ENCODE results near the gene ITPKB. TPM values are rescaled to one million over a fixed set of nuclear protein-coding genes. Genes with fewer than 3 reads are reported as not detected.

The ITPKB gene
- total and polyA plus RNA-seq, 2 of the 13 experiments (the other 11 are each of a cell fraction or from before 2014, with no cell fraction given): not detected

- BruUV-seq (replicated peaks): no TSS peak
- no peak overlapping the region for H3K4me2 ChIP-seq (ENCODE audit: low read depth, low read length)
- ATAC-seq: no peak
- no peak overlapping the region for H3K27ac ChIP-seq (ENCODE audit: extremely low read length, insufficient read depth, low read length)
- intact Hi-C loops (cut with micrococcal nuclease; ENCODE audit: unreplicated experiment) (no loop called here), in situ Hi-C loops (cut with HindIII; ENCODE audit: extremely low pct_ligation_motif_present, low pct_unique_long_range_greater_than_20kb) (no loop called here)
- CTCF ChIA-PET (ENCODE audit: low intra/inter-chr PET ratio, low total read pairs): no interaction called here
- no peaks in the 10 kb centered on the region for H3K36me3 ChIP-seq (replicated peaks in 1 of 2; ENCODE audit: control insufficient read depth in 1 of 2, insufficient read depth in 2 of 2, low read length in 2 of 2)
- H3K9ac ChIP-seq (ENCODE audit: insufficient read depth, low read depth, low read length): no peak overlapping the region
- POLR2A ChIA-PET: no interaction called here
- no peak for DNase-seq (ENCODE audit: low spot score)
- peaks cover 2 to 30% of the 10 kb centered on the region in 2 experiments; a peak in 4 of 5 replicates for H3K27me3 ChIP-seq (ENCODE audit: control insufficient read depth in 1 of 2, insufficient read depth in 2 of 2, low read length in 2 of 2)
- no peak overlapping the region for H3K4me3 ChIP-seq (replicated peaks in 1 of 3; ENCODE audit: insufficient read depth in 1 of 3, low read depth in 2 of 3, low read length in 3 of 3)
- H3K79me2 ChIP-seq (ENCODE audit: insufficient read depth, low read length): no peaks in the 10 kb centered on the region
- H3K4me1 ChIP-seq (ENCODE audit: insufficient read depth, low read length): no peaks in the 10 kb centered on the region
- H2AFZ ChIP-seq (ENCODE audit: low read length): no peak overlapping the region
- no peaks in the 10 kb centered on the region for H4K20me1 ChIP-seq (ENCODE audit: insufficient read depth, low read length)
- WGBS (ENCODE audit: low lambda C conversion rate): 0% methylated on average over 4 of the region's 5 CpGs
- no peaks in the 10 kb centered on the region for H3K9me3 ChIP-seq (ENCODE audit: low read length)
- FAIRE-seq: no peak
- TF ChIP-seq ZNF256 (CRISPR knock-in tag; conservative IDR thresholded peaks at IDR 0.05): no peak
- TF ChIP-seq TCF7 (IDR thresholded peaks at IDR 0.05; ENCODE audit: low read depth): no peak
- TF ChIP-seq SNAPC2 (CRISPR knock-in tag; IDR thresholded peaks at IDR 0.05): no peak
- TF ChIP-seq MLLT10 (CRISPR knock-in tag; IDR thresholded peaks at IDR 0.05): no peak
- no peak for TF ChIP-seq ZNF883 (CRISPR knock-in tag; IDR thresholded peaks at IDR 0.05; ENCODE audit: not compliant biosample characterization)
Measured at GRCh38 chr1:226697929-226698544, 41.0 kb downstream of the ITPKB start.

DNA sequence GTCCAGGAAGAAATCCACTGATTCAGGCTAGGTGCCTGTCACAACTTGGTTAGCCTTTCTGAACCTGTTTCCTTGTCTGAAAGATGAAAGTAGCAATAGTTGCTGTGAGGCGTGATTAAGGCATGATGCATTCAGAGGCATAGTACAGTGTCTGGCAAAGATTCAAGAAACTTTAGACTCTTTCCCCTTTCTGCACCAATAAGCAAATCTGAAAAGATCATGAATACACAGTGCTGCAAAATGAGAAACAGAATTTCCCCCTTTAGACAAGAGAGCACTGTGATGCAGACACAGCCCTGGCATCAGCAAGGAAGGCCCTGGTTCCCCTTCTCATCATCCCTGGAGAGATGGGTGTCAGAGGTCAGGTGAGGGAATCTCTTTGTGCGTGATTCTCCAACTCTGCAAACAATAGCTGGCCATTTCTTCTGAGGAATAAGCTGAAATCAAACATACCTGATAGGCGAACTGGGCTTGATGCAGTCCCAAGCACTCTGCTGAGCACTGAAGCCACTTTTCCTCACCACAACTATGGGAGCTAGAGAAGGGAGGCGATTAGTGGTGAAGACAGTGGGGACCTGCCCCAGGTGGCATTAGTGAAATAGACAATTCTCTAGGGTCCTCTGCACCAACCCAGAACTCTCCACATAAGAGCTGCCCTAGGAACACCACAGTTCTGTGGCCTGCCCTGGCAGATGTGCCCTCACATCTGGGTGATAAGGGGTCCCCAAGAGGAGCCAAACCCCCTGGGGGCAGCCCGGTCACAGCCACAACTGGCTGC, 41.7 kb downstream of the ITPKB start:
- POLR2A ChIA-PET: no interaction called here
- intact Hi-C loops (cut with micrococcal nuclease; ENCODE audit: unreplicated experiment) (no loop called here), in situ Hi-C loops (cut with HindIII; ENCODE audit: extremely low pct_ligation_motif_present, low pct_unique_long_range_greater_than_20kb) (no loop called here)
- Histone ChIP-seq H3K9ac (ENCODE audit: insufficient read depth, low read depth, low read length) (no peak overlapping the region), H3K4me1 (ENCODE audit: insufficient read depth, low read length) (no peaks in the 10 kb centered on the region), H3K36me3 (replicated peaks in 1 of 2; ENCODE audit: control insufficient read depth in 1 of 2, insufficient read depth in 2 of 2, low read length in 2 of 2) (no peaks in the 10 kb centered on the region), H3K4me3 (replicated peaks in 1 of 3; ENCODE audit: insufficient read depth in 1 of 3, low read depth in 2 of 3, low read length in 3 of 3) (no peak overlapping the region), H3K79me2 (ENCODE audit: insufficient read depth, low read length) (no peaks in the 10 kb centered on the region), H2AFZ (ENCODE audit: low read length) (no peak overlapping the region), H4K20me1 (ENCODE audit: insufficient read depth, low read length) (no peaks in the 10 kb centered on the region), H3K4me2 (ENCODE audit: low read depth, low read length) (no peak overlapping the region), H3K27me3 (ENCODE audit: control insufficient read depth in 1 of 2, insufficient read depth in 2 of 2, low read length in 2 of 2) (peaks cover 2 to 37% of the 10 kb centered on the region in 2 experiments), H3K27ac (ENCODE audit: extremely low read length, insufficient read depth, low read length) (no peak overlapping the region), H3K9me3 (ENCODE audit: low read length) (no peaks in the 10 kb centered on the region)
- BruUV-seq (replicated peaks): no TSS peak
- ATAC-seq (no peak), DNase-seq (ENCODE audit: low spot score) (no peak), FAIRE-seq (no peak)
- CTCF ChIA-PET (ENCODE audit: low intra/inter-chr PET ratio, low total read pairs): no interaction called here
- WGBS (ENCODE audit: low lambda C conversion rate): 8% methylated on average over 2 of the region's 5 CpGs
- no peak for TF ChIP-seq SIN3A (IDR thresholded peaks at IDR 0.05; ENCODE audit: borderline replicate concordance, low read depth, low read length)
- no peak for TF ChIP-seq NR2F1 (CRISPR knock-in tag; IDR thresholded peaks at IDR 0.05)
- TF ChIP-seq, protein P1, sequence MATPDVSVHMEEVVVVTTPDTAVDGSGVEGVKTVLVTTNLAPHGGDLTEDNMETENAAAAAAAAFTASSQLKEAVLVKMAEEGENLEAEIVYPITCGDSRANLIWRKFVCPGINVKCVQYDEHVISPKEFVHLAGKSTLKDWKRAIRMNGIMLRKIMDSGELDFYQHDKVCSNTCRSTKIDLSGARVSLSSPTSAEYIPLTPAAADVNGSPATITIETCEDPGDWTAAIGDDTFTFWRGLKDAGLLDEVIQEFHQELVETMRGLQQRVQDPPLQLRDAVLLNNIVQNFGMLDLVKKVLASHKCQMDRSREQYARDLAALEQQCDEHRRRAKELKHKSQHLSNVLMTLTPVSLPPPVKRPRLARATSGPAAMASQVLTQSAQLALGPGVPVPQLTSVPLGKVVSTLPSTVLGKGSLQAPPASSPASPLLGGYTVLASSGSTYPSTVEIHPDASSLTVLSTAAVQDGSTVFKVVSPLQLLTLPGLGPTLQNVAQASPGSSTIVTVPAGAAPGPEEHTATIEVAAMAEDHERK (CRISPR knock-in tag; IDR thresholded peaks at IDR 0.05; ENCODE audit: low read depth): no peak
- TF ChIP-seq ZNF562 (CRISPR knock-in tag; IDR thresholded peaks at IDR 0.05; ENCODE audit: borderline replicate concordance): no peak
- TF ChIP-seq CHCHD3 (CRISPR knock-in tag; IDR thresholded peaks at IDR 0.05): no peak
- TF ChIP-seq TBL1XR1 (IDR thresholded peaks at IDR 0.05; ENCODE audit: borderline replicate concordance, low read length, partially characterized antibody): no peak
- TF ChIP-seq ZNF776 (CRISPR knock-in tag; IDR thresholded peaks at IDR 0.05): no peak
- TF ChIP-seq ZNF550 (CRISPR knock-in tag; IDR thresholded peaks at IDR 0.05; ENCODE audit: borderline replicate concordance): no peak
- no peak for TF ChIP-seq GFI1 (CRISPR knock-in tag; IDR thresholded peaks at IDR 0.05; ENCODE audit: borderline replicate concordance)
- TF ChIP-seq NR2F2 (IDR thresholded peaks at IDR 0.05; ENCODE audit: borderline replicate concordance, low read depth): no peak
- TF ChIP-seq, protein P2, sequence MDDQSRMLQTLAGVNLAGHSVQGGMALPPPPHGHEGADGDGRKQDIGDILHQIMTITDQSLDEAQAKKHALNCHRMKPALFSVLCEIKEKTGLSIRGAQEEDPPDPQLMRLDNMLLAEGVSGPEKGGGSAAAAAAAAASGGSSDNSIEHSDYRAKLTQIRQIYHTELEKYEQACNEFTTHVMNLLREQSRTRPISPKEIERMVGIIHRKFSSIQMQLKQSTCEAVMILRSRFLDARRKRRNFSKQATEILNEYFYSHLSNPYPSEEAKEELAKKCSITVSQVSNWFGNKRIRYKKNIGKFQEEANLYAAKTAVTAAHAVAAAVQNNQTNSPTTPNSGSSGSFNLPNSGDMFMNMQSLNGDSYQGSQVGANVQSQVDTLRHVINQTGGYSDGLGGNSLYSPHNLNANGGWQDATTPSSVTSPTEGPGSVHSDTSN (CRISPR knock-in tag; IDR thresholded peaks at IDR 0.05; ENCODE audit: borderline replicate concordance): no peak
